Small intestine (tissue), 7 donors: ENCODE data around the gene ARL6. TPM values are rescaled to one million over a fixed set of nuclear protein-coding genes. Genes with fewer than 3 reads are reported as not detected.
"Not testable (repeated sequence)": the region's sequence is repeated elsewhere in the genome, so short reads cannot be mapped to it uniquely, and the experiment has no call there.

Source experiments
- DNase-seq, 2 donors: peaks; one replicate each; pipeline versions ENCODE4 v3.0.0 to v3.0.0-alpha.2; 2013
- FAIRE-seq: peaks from 2 replicates; lab custom pipeline; 2012; peaks lifted over from hg19 to GRCh38; lab: Jason Lieb, UNC
- H3K27ac ChIP-seq, 3 donors: one replicate each; pipeline ENCODE4 v1.5.1; 2013; ENCODE audit warnings: low read length in 2 of 3, mild to moderate bottlenecking in 2 of 3, control low read depth in 1 of 3, inconsistent platforms in 1 of 3, low read depth in 1 of 3, moderate library complexity in 1 of 3
- H3K27me3 ChIP-seq, 3 donors: one replicate each; pipeline ENCODE4 v1.6.1; 2013; ENCODE audit warnings: low read length in 3 of 3, inconsistent platforms in 1 of 3; ENCODE audit not compliant: control insufficient read depth in 3 of 3, insufficient read depth in 3 of 3
- H3K36me3 ChIP-seq, 3 donors: one replicate each; pipeline ENCODE4 v1.6.1; 2013; ENCODE audit warnings: low read length in 3 of 3, inconsistent platforms in 1 of 3, low read depth in 1 of 3, mild to moderate bottlenecking in 1 of 3, moderate library complexity in 1 of 3; ENCODE audit not compliant: control insufficient read depth in 3 of 3, insufficient read depth in 2 of 3
- H3K4me1 ChIP-seq, 3 donors: one replicate each; pipeline ENCODE4 v1.6.1; 2013; ENCODE audit warnings: low read length in 2 of 3, inconsistent platforms in 1 of 3, low read depth in 1 of 3, mild to moderate bottlenecking in 1 of 3, moderate library complexity in 1 of 3; ENCODE audit not compliant: control insufficient read depth in 3 of 3, insufficient read depth in 2 of 3
- H3K4me3 ChIP-seq, 3 donors: one replicate each; pipeline ENCODE4 v1.5.1; 2013; ENCODE audit warnings: low read length in 3 of 3, control low read depth in 1 of 3, inconsistent platforms in 1 of 3, low read depth in 1 of 3, mild to moderate bottlenecking in 1 of 3, moderate library complexity in 1 of 3
- H3K9me3 ChIP-seq, 2 donors: one replicate each; pipeline ENCODE4 v1.6.1; 2013; ENCODE audit warnings: low read depth in 1 of 2, low read length in 1 of 2; ENCODE audit not compliant: control insufficient read depth in 2 of 2, insufficient read depth in 1 of 2
- WGBS, 3 donors: extraction: QIAGEN DNeasy Blood & Tissue Kit; methylation state at CpG; one replicate each; pipeline ENCODE4 v1.1.7; 2013; 5-methylcytosine and 5-hydroxymethylcytosine counted together
- polyA plus RNA-seq, 4 donors: library from polyadenylated mRNA; stranded (reverse) in 3 of 4; unstranded in 1 of 4; fragments of 200-250 nt in 3 of 4; fragments of 120-200 nt in 1 of 4; gene quantifications; one replicate each; pipeline versions ENCODE4 v1.2.1 to v1.2.3, GENCODE V29; 2013
- donor health status: healthy with polysubstance abuse.
- donor health status: control.
- donor health status: control.
- donor health status: Bipolar disorder and iron deficiency.
- donor health status: healthy.

ARL6 gene
- polyA plus RNA-seq, 4 donors: 0.67 to 4.1 (median 1.9) TPM

DNA sequence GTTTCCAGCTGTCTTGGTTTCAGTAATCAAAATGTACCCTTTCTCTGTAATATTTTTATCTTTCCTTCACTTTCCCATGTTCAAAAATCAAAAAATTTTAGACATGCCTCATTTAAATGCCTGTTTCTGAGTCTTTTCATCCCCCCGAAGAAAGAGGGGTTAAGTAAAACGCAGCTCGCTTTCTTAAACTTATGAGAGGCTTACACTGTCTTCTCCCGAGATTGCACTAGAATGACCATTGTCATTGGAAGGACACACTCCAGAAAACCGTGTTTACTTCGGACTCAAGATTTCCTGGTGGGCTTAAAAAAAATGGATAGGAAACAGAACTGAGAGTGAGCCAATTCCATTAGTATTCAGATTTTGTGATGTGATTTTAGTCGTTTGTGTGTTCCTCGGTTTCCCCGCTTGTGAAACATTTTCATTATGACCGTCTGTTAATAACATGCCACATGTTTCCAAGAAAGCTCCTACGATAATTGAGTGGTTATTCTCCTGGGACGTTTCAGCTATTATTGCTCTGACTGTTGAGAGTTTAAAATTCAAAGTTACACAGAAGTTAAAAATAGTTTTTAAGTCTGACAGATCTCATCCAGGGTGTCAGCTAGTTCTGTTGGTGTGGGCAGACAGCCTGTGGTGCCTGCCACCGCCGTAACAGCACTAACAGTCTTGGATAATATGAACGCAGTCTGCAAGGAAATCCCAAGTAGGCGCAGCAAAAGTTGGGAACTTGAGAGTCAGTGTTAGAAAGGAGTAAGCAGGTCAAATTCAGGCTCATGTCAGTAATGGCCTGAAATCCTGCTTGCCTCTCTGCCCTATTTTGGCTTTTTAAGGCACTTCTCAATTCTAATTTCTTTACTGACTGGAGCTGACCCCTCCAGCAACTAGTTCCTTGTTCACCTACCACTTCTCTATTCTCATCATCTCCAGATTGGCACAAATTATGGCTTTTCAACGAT is 58.8 kb downstream of the ARL6 start:
- WGBS, 3 donors: 56 to 76% (median 73%) methylated on average over 17 of the region's 17 CpGs
- Histone ChIP-seq H3K36me3 (no peaks in the 10 kb centered on the region), H3K27me3 (peaks cover 0 to 5% (median 0%) of the 10 kb centered on the region in 3 donors), H3K4me1 (peaks cover 0 to 2% (median 2%) of the 10 kb centered on the region in 3 donors), H3K4me3 (peak overlapping the region; percentile 73 to 87 (median 84)), H3K9me3 (no peaks in the 10 kb centered on the region), H3K27ac (peak overlapping the region in 1 of 3 donors; percentile 14)
- FAIRE-seq: no peak
- DNase-seq: no peak

GRCh38 chr3:97825101-97825500 is 60.5 kb downstream of the ARL6 start:
- Histone ChIP-seq H3K27me3 (peaks cover 0 to 5% (median 0%) of the 10 kb centered on the region in 3 donors), H3K27ac (no peak overlapping the region), H3K4me1 (peaks cover 0 to 2% (median 2%) of the 10 kb centered on the region in 3 donors), H3K9me3 (no peaks in the 10 kb centered on the region), H3K36me3 (no peaks in the 10 kb centered on the region), H3K4me3 (no peak overlapping the region)
- WGBS, 3 donors: 91 to 97% (median 92%) methylated on average over 1 of the region's 1 CpG
- FAIRE-seq (no peak), DNase-seq (no peak)

- Histone ChIP-seq H3K36me3 (no peaks in the 10 kb centered on the region), H3K4me1 (no peaks in the 10 kb centered on the region), H3K27ac (no peak overlapping the region), H3K4me3 (no peak overlapping the region), H3K9me3 (no peaks in the 10 kb centered on the region), H3K27me3 (no peaks in the 10 kb centered on the region)
- FAIRE-seq (no peak), DNase-seq (no peak)
- WGBS, 3 donors: 82 to 90% (median 89%) methylated on average over 2 of the region's 2 CpGs
Measured at GRCh38 chr3:97827741-97828471, 63.3 kb downstream of the ARL6 start.

DNA sequence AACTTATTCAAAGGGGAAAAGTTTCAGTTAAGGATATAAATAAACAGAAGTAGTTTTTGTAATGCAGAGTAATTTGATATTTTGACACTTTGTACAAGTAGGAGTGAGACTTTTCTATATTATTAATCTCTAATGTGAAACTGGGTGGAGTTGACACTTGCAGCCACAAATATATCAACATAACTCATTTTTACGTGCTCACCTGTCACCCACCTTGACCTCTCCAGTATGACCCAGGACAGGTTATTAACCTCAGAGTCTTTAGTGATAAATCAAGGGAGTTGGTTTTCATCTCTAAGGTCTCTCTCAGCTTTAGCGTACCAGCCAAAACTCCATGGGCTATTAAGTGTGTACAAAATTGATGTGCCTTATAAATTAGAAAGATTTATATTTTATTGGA is 64.6 kb downstream of the ARL6 start:
- no peak for DNase-seq
- Histone ChIP-seq H3K36me3 (no peaks in the 10 kb centered on the region), H3K4me1 (no peaks in the 10 kb centered on the region), H3K9me3 (no peaks in the 10 kb centered on the region), H3K27me3 (no peaks in the 10 kb centered on the region), H3K4me3 (no peak overlapping the region), H3K27ac (no peak overlapping the region)
- FAIRE-seq: no peak
- 73 to 80% (median 74%) methylated on average over 2 of the region's 2 CpGs for WGBS, 3 donors

DNA sequence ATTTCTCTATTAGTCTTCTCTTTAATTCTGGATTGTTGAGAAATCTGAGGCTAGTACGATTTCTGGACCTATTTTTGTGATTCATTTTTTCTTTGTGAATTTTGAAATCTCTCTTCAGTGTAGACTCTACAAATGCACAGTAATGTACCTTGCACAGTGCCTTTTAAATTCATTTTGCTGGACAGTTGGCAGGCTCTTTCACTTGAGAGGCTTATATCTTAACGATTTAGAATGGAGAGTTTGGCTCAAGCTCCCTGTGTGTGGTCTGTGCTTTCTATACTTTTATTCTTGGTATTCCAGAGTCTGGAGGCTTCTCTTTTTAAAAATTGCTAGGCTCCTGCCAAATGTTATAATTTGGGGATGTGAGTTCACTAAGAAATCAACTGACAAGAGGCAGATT is 66.1 kb downstream of the ARL6 start:
- DNase-seq: no peak
- H3K36me3 ChIP-seq: no peaks in the 10 kb centered on the region
- 65 to 84% (median 71%) methylated on average over 2 of the region's 2 CpGs for WGBS, 3 donors
- no peaks in the 10 kb centered on the region for H3K27me3 ChIP-seq
- FAIRE-seq: no peak
- no peaks in the 10 kb centered on the region for H3K4me1 ChIP-seq
- no peak overlapping the region for H3K4me3 ChIP-seq
- H3K9me3 ChIP-seq: no peaks in the 10 kb centered on the region
- no peak overlapping the region for H3K27ac ChIP-seq

DNA sequence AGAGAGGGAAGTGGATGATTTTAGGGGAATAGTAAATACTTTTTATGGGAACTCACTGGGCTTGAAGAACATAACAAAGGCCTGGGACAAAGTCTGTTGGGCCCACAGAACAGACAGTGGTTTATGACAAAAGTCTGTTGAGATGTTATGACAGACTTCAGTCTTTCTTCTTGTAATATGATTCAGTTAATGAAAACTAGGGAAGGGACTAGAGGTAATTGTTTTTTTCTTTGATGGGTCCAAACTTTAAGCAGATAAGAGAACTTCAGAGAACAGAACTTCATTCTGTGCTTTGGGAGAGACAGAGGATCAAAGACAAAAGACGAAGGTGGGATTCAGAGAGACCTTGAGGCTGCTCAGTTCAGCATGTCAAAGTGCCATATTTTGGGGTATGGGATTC is 66.6 kb downstream of the ARL6 start:
- no peak for FAIRE-seq
- Histone ChIP-seq H3K27me3 (no peaks in the 10 kb centered on the region), H3K4me1 (no peaks in the 10 kb centered on the region), H3K36me3 (no peaks in the 10 kb centered on the region), H3K4me3 (no peak overlapping the region), H3K27ac (no peak overlapping the region), H3K9me3 (no peaks in the 10 kb centered on the region)
- DNase-seq: no peak
- 50 to 82% (median 72%) methylated on average over 1 of the region's 1 CpG for WGBS, 3 donors

DNA sequence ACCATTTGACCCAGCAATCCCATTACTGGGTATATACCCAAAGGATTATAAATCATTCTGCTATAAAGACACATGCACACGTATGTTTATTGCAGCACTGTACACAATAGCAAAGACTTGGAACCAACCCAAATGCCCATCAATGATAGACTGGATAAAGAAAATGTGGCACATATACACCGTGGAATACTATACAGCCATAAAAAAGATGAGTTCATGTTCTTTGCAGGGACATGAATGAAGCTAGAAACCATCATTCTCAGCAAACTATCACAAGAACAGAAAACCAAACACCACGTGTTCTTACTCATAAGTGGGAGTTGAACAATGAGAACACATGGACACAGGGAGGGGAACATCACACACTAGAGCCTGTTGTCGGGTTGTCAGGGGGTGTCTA is 68.6 kb downstream of the ARL6 start:
- WGBS, 3 donors: 76 to 95% (median 89%) methylated on average over 4 of the region's 4 CpGs
- not testable (repeated sequence) for H3K27ac ChIP-seq, H3K4me1 ChIP-seq, DNase-seq, H3K27me3 ChIP-seq, H3K4me3 ChIP-seq, FAIRE-seq, H3K9me3 ChIP-seq, H3K36me3 ChIP-seq

GRCh38 chr3:97835761-97836160 is 71.2 kb downstream of the ARL6 start:
- no peak overlapping the region for H3K4me3 ChIP-seq
- FAIRE-seq: no peak
- no peak for DNase-seq
- WGBS, 3 donors: 90 to 92% (median 92%) methylated on average over 5 of the region's 5 CpGs
- no peak overlapping the region for H3K27ac ChIP-seq
- H3K9me3 ChIP-seq: no peaks in the 10 kb centered on the region
- no peaks in the 10 kb centered on the region for H3K36me3 ChIP-seq
- peaks cover 0 to 3% (median 0%) of the 10 kb centered on the region in 3 donors for H3K4me1 ChIP-seq
- no peaks in the 10 kb centered on the region for H3K27me3 ChIP-seq
